Psoas muscle (tissue), 8 donors: ENCODE measurements around the gene CLEC10A. TPM values are rescaled to one million over a fixed set of nuclear protein-coding genes. Genes with fewer than 3 reads are reported as not detected.

Source experiments
- ATAC-seq, 4 donors: fragments of 200-7000 bp; cut with Tn5 transposase; one replicate each; pipeline ENCODE4 v1.9.1; 2020; ENCODE audit warnings: moderate library complexity in 3 of 4, mild to moderate bottlenecking in 2 of 4
- DNase-seq, 2 donors: peaks; one replicate each; pipeline ENCODE4 v3.0.0-alpha.2; 2020
- H3K27ac ChIP-seq: fragments of 200-600 bp; one replicate; pipeline ENCODE4 v1.8.0; 2022
- H3K27me3 ChIP-seq, 3 donors: fragments of 200-600 bp in 1 of 3; one replicate each; pipeline versions ENCODE4 v1.6.1 to v1.8.0; 2013 to 2022; ENCODE audit warnings: low read length in 2 of 3, mild to moderate bottlenecking in 2 of 3, moderate library complexity in 1 of 3; ENCODE audit not compliant: insufficient read depth in 3 of 3
- H3K36me3 ChIP-seq, 2 donors: fragments of 200-600 bp in 1 of 2; one replicate each; pipeline versions ENCODE4 v1.6.1 to v1.8.0; 2013 to 2022; ENCODE audit warnings: low read depth in 1 of 2, mild to moderate bottlenecking in 1 of 2, moderate library complexity in 1 of 2; ENCODE audit not compliant: insufficient read depth in 1 of 2
- H3K4me1 ChIP-seq: fragments of 200-600 bp; one replicate; pipeline ENCODE4 v1.8.0; 2022
- H3K4me3 ChIP-seq: fragments of 200-600 bp; one replicate; pipeline ENCODE4 v1.8.0; 2022; ENCODE audit warnings: mild to moderate bottlenecking
- H3K9me3 ChIP-seq: fragments of 200-600 bp; one replicate; pipeline ENCODE4 v1.8.0; 2022
- CTCF ChIP-seq: fragments of 200-600 bp; IDR thresholded peaks from one replicate; pipeline ENCODE4 v1.8.0; 2022; ENCODE audit warnings: antibody characterized with exemption
- WGBS, 3 donors: extraction: QIAGEN DNeasy Blood & Tissue Kit; methylation state at CpG; one replicate each; pipeline versions ENCODE4 v1.1.6 to v1.1.7; 2013; 5-methylcytosine and 5-hydroxymethylcytosine counted together
- intact Hi-C, 2 donors: fragments of 100-400 bp; cut with DNase I; formaldehyde crosslinking; loops; one replicate each; pipeline versions ENCODE4 v1.11.0 to v1.14.2; 2022
- polyA plus RNA-seq, 3 donors: library from polyadenylated mRNA; stranded (reverse); fragments of 200-250 nt; gene quantifications; one replicate each; pipeline ENCODE4 v1.2.3, GENCODE V29; 2013
- total RNA-seq, 4 donors: library from RNA; stranded (reverse); fragmentation: NEBNext Ultra II Directional in 2 of 4; extraction: Animal tissue kit (Norgen Biotek cat#: 25700) in 2 of 4; gene quantifications; one replicate each; pipeline versions ENCODE4 v1.2.1 to v1.2.4, GENCODE V29; 2021 to 2023
- donor health status: healthy with polysubstance abuse.
- donor health status: DM: no; HTN: no; CAD: no; lungs with moderate emphysema.
- donor health status: Bipolar disorder and iron deficiency.
- donor health status: healthy.
- donor health status: DM: yes; HTN: yes; CAD: no.
- donor health status: DM: no; HTN: no; CAD: no.
- donor health status: DM: no; HTN: no; CAD: no.
- donor health status: DM: yes; HTN: yes; CAD: no.

CLEC10A gene
- total and polyA plus RNA-seq, 7 donors, result 0.69 to 4.9 (median 2.0) TPM

DNA sequence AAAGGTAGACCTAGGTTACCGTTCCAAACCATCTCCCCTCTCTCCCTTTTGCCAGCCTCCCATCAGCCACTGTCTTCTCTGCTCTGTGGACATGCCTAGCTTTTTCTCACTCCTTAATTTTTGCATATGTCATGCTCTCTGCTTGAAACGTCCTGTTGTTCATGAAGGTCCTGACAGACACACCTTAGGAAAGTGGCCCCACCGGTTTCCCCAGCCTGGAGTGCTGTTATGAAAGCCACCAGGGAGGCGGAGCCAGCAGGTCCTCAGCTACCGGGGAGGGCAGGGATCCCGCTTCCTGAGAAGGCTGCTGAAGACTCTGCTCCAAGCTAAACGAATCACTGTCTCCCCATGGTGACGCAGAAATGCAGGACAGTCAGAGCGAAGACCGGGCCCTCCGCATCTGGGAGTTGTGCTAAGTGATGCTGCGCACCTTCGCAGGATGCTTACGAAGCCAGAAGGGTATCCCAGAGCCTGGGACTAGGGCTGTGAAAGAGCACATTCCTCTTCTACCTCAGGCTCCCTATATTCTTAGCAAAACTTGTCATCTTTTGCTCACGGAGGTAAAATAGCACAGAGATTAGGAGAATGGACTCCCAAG is 33.8 kb downstream of the CLEC10A start:
- no peak for TF ChIP-seq CTCF
- Histone ChIP-seq H3K9me3 (no peaks in the 10 kb centered on the region), H3K36me3 (no peaks in the 10 kb centered on the region), H3K27ac (no peak overlapping the region), H3K27me3 (peaks cover 0 to 29% (median 10%) of the 10 kb centered on the region in 3 donors), H3K4me1 (peaks cover 21% of the 10 kb centered on the region), H3K4me3 (peak overlapping the region; percentile 57)
- intact Hi-C loops, result loop anchor here in 1 of 2 donors (5.0 kb wide), 1 partner anchor 251 kb away; no protein-coding TSS in a partner anchor
- WGBS, 3 donors, result 25 to 31% (median 30%) methylated on average over 15 of the region's 15 CpGs
- DNase-seq, result no peak
- ATAC-seq, result peak in 3 of 4 donors; percentile 22 to 46 (median 35)

DNA sequence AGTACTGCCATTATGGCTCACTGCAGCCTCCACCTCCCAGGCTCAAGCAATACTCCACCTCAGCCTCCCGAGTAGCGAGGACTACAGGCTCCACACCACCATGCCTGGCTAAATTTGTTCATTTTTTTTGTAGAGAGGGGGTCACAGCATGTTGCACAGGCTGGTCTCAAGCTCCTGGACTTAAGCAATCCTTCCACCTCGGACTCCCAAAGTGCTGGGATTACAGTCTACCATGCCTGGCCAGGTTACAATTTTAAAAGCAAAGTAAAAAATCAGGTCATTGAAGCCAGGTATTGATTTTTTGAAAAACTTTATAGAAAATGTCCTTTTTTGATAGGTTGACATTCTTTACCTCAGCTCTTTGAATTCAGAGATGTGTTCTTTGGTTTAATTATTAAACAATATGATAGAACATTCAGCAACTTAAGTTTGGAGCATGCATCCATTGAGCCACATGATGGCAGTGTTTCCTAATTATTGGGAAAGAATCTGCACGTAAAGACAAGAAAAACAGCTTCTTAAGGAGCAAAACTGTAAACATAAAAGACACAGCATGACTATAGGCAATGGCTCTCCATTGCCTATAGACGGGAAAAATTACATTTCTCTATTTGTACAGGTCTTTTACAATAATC is 34.4 kb downstream of the CLEC10A start:
- peak; percentile 81 for TF ChIP-seq CTCF
- WGBS, 3 donors, result 19 to 27% (median 21%) methylated on average over 5 of the region's 5 CpGs
- Histone ChIP-seq H3K4me1 (peaks cover 21% of the 10 kb centered on the region), H3K9me3 (no peaks in the 10 kb centered on the region), H3K4me3 (peak overlapping the region; percentile 57), H3K27me3 (peaks cover 0 to 29% (median 10%) of the 10 kb centered on the region in 3 donors), H3K27ac (no peak overlapping the region), H3K36me3 (no peaks in the 10 kb centered on the region)
- intact Hi-C loops, result loop anchor here in 1 of 2 donors (5.0 kb wide), 1 partner anchor 252 kb away; no protein-coding TSS in a partner anchor
- DNase-seq, result no peak
- peak in 2 of 4 donors; percentile 46 to 72 for ATAC-seq

DNA sequence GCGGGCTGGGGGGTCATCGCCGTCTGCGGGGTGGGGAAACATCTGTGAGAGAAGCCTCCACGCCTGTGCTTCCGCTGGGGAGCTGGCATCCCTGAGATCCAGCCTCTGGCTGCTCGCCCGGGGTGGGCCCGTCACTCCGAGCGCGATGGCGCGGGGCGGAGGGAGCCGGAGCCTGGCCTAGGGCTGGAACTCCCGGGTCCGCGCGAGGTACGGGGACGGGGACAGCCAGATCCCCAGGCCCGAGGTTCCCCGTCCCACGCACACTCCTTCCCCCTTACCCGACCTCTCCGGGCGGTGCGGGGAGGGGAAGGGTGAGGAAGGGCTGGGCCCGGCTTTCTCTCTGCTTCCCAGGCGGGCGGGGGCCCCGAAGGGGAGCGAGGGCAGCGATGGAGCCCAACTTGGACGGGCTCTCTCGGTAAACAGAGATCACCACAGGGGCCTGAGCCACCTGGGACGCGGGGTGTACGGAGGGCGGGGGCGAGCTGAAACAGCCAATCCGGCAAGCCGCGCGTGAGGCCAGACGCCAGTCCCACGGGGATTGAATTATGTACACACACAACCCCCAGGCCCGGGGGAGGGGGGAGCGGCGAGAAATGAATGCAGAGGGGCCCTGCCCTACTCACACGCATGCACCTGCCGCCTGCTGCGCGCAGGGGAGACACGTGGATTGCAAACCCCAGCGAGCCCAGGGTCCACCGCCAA is 36.4 kb downstream of the CLEC10A start, which contains the start of gene SLC16A11:
Gene SLC16A11 (minus strand): TSS at position 596 of the 702 bp plus-strand sequence. CDS start 579 bp downstream, at position 17.
- ATAC-seq (peak; percentile 17 to 58 (median 34)), DNase-seq (peak; percentile 64 to 71)
- H3K4me3 ChIP-seq, result peak within 1 kb of the TSS; percentile 60
- no peaks in the 10 kb centered on the region for H3K36me3 ChIP-seq
- no peak within 1 kb of the TSS for H3K27ac ChIP-seq
- H3K27me3 ChIP-seq, result peaks cover 0 to 29% (median 12%) of the 10 kb centered on the region in 3 donors
- H3K9me3 ChIP-seq, result no peaks in the 10 kb centered on the region
- WGBS, 3 donors, result 1 to 5% (median 2%) methylated on average over 35 to 58 of the region's 58 CpGs
- intact Hi-C loops, result no loop called here
- H3K4me1 ChIP-seq, result peaks cover 21% of the 10 kb centered on the region
- TF ChIP-seq CTCF, result no peak

GRCh38 chr17:7043182-7043496 is 36.9 kb downstream of the CLEC10A start:
- 1 to 4% (median 2%) methylated on average over 21 of the region's 21 CpGs for WGBS, 3 donors
- H3K4me3 ChIP-seq, result peak overlapping the region; percentile 60
- intact Hi-C loops, result no loop called here

More at GRCh38 chr17:7043182-7043496, 36.9 kb downstream of the CLEC10A start:
- DNase-seq (peak in 1 of 2 donors; percentile 60), ATAC-seq (peak in 3 of 4 donors; percentile 21 to 38 (median 31))
- Histone ChIP-seq H3K4me1 (peaks cover 21% of the 10 kb centered on the region), H3K36me3 (no peaks in the 10 kb centered on the region), H3K9me3 (no peaks in the 10 kb centered on the region), H3K27me3 (peaks cover 0 to 29% (median 12%) of the 10 kb centered on the region in 3 donors), H3K27ac (no peak overlapping the region)
- TF ChIP-seq CTCF, result no peak
